ENCODE measurements around the gene NRXN3.
A peak's percentile ranks its signal among the peaks of the same experiment; 100 is the strongest.

Gene NRXN3

DNA sequence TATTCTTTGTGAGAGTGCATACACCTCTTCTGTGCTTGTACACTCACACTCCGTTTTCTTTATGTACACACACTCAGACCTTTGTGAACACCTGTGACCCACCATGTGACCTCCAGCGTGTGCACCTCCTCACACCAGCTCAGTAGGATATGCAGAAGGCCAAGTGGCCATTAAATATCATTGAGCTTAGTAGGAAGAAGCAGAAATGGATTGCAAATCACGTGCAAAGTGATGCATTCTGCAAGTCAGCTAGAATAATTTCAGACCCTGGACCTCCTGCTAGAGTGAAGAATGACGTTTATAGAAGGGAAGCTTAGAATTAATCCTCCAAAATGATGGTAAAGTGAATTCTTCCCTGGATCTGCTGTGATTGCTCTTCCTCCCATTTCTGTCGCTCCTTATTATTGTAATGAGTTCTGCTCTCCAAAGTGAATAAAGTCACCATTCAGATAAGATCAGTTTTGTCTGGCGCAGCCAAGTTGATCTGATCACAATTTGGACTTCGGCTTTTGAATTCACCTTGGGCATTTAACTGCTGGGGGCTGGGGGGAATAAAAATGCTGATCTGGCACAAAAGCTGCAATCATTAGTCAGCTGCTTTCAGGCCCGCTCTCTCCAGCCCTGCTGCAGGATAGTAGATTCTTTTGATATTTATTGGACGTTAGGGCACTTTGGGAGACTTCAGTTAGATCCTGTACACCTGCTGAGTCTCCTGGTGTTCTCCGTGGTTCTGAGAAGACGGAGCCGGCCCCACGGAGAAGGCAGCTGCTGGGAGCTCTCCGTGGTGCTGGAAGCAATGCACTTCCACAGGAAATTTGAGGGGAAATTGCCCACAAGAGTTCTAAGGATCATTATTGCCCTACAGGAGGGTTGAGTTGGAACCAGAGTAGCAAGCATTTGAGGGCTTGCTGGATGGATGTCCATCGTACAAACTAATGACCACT, 12.4 kb upstream of the NRXN3 start:
- TF ChIP-seq, protein P1, sequence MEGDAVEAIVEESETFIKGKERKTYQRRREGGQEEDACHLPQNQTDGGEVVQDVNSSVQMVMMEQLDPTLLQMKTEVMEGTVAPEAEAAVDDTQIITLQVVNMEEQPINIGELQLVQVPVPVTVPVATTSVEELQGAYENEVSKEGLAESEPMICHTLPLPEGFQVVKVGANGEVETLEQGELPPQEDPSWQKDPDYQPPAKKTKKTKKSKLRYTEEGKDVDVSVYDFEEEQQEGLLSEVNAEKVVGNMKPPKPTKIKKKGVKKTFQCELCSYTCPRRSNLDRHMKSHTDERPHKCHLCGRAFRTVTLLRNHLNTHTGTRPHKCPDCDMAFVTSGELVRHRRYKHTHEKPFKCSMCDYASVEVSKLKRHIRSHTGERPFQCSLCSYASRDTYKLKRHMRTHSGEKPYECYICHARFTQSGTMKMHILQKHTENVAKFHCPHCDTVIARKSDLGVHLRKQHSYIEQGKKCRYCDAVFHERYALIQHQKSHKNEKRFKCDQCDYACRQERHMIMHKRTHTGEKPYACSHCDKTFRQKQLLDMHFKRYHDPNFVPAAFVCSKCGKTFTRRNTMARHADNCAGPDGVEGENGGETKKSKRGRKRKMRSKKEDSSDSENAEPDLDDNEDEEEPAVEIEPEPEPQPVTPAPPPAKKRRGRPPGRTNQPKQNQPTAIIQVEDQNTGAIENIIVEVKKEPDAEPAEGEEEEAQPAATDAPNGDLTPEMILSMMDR (IDR thresholded peaks at IDR 0.05) = no peak
- no peaks in the 10 kb centered on the region for H3K4me1 Mint-ChIP-seq
- no peaks in the 10 kb centered on the region for H3K36me3 Mint-ChIP-seq (ENCODE audit: low read depth)
- DNase-seq = peak; percentile 84
- H3K9me3 Mint-ChIP-seq = no peaks in the 10 kb centered on the region
- no peak overlapping the region for H3K27ac Mint-ChIP-seq
- H3K4me3 Mint-ChIP-seq = no peak overlapping the region
- H3K27me3 Mint-ChIP-seq (ENCODE audit: low read depth, poor library complexity) = peaks cover 14% of the 10 kb centered on the region

DNA sequence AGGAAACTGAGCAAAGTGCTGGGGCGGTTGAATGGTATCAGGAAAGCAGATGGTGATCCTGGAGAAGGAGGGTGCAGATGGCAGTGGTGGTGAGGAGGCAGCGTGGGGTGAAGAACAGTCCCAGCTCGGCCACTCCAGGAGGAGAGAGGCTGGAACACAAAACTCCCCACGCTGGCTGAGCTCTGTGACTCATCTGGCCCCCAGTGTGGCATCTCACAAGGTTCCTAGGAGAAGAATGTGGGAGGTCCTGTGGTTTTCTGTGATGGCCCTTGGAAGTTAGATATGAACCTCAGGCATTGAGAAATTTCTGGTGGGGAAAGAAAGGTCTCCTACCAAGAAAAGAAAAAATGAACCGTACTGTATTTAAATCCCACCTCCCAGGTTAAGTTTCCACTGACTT, 8.0 kb upstream of the NRXN3 start:
- no peak overlapping the region for H3K27ac Mint-ChIP-seq
- no peak for DNase-seq
- H3K36me3 Mint-ChIP-seq (ENCODE audit: low read depth) = no peaks in the 10 kb centered on the region
- no peaks in the 10 kb centered on the region for H3K4me1 Mint-ChIP-seq
- no peak overlapping the region for H3K4me3 Mint-ChIP-seq
- no peaks in the 10 kb centered on the region for H3K9me3 Mint-ChIP-seq
- peaks cover 22% of the 10 kb centered on the region for H3K27me3 Mint-ChIP-seq (ENCODE audit: low read depth, poor library complexity)
- TF ChIP-seq, protein P1 (IDR thresholded peaks at IDR 0.05) = no peak

DNA sequence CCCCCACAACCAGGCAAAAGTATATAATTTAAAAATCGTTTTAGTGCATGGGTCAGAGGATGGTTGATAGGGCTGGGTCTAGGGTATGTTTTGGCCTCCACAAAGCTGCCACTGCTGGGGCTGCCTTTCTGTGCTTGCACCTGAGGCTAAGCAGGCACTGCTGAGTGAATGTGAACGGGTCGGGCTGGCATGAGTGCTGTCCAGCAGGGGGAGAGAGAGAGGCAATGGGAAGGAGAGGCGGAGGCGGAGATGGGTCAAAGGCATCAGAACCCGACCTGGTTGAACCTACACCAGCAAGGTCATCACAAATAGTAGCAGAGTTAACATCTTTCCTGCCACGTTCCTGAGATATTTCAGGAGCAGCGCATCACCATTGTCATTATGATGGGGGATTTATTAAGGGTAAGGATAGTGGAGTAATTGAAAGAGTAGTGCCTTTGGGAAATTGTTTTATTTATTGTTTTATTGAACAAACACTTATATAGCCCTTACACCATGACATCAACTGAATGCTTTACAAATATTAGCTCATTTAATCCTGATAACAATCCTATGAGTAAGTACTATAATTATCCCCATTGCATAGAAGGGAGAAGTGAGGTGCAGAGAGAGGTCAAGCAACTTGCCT, 5.8 kb upstream of the NRXN3 start:
- Mint-ChIP-seq H3K4me1 (no peaks in the 10 kb centered on the region), H3K4me3 (no peak overlapping the region), H3K27me3 (ENCODE audit: low read depth, poor library complexity) (peaks cover 26% of the 10 kb centered on the region), H3K36me3 (ENCODE audit: low read depth) (no peaks in the 10 kb centered on the region), H3K9me3 (no peaks in the 10 kb centered on the region), H3K27ac (no peak overlapping the region)
- peak; percentile 65 for DNase-seq
- TF ChIP-seq, protein P1 (IDR thresholded peaks at IDR 0.05) = peak; percentile 74

DNA sequence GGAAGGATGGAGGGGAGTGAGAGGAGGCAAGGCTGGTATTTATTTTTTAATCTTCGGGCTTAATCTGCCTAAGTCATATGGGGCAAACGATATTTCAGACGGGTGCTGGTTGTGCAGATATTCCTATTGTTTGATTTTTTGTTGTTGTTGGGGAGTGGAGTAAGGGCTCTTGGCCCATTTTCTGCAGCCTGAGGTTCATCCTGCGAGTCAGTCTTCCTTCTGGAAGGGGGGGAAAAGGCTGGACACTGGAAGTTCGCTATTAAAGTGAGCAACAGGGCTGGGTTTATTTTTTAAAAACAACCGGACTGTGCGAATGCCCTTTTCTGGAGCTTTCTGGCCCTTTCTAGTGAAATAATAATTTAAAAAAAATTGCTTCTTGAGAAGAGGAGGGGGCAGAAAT, 2.3 kb downstream of the NRXN3 start:
- Mint-ChIP-seq H3K27ac (no peak overlapping the region), H3K4me1 (peaks cover 31% of the 10 kb centered on the region), H3K36me3 (ENCODE audit: low read depth) (no peaks in the 10 kb centered on the region), H3K4me3 (peak overlapping the region; percentile 34), H3K9me3 (no peaks in the 10 kb centered on the region), H3K27me3 (ENCODE audit: low read depth, poor library complexity) (peaks cover 41% of the 10 kb centered on the region)
- TF ChIP-seq, protein P1 (IDR thresholded peaks at IDR 0.05) = no peak
- DNase-seq = no peak

DNA sequence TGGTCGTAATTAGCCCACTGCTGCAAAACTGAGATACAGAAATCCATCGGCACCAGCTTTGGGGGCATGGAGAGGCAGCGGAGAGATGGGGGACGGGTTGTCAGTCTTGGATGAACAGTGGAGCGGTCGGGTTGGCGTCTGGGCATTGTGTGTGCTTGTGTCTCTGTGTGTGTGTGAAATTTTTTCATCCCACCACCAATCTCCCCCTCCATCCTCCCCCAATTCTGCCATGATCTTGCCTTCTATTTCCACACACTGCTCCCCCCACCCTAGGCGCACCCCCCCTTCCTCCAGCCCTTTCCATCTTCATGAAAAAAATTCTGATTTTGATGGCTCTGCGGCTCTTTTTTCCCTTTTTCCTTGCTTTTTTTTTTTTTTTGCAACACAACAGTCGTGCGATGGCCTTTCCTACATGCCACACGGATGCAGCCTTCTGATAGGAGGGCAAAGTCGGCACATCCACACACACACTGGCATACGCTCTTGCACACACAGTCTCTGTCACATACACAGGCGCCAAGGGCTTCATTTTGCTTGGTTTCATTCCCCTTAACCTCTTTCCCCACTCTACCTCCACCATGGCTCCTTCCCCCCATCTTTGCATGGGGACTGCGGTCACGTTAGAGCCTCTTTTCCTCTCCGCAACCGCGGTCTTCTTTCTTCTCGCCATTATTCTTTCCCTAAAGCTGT, 3.3 kb downstream of the NRXN3 start:
- H3K4me1 Mint-ChIP-seq = peaks cover 31% of the 10 kb centered on the region
- peaks cover 38% of the 10 kb centered on the region for H3K27me3 Mint-ChIP-seq (ENCODE audit: low read depth, poor library complexity)
- H3K27ac Mint-ChIP-seq = no peak overlapping the region
- no peak for DNase-seq
- no peaks in the 10 kb centered on the region for H3K9me3 Mint-ChIP-seq
- TF ChIP-seq, protein P1 (IDR thresholded peaks at IDR 0.05) = no peak
- H3K36me3 Mint-ChIP-seq (ENCODE audit: low read depth) = no peaks in the 10 kb centered on the region
- H3K4me3 Mint-ChIP-seq = no peak overlapping the region

All from nephron progenitor cell (in vitro differentiated cells).